Measurements from ENCODE around the gene SSTR5. TPM values are rescaled to one million over a fixed set of nuclear protein-coding genes. Genes with fewer than 3 reads are reported as not detected.

Gene SSTR5
- total and polyA plus RNA-seq, 2 donors (not counting 1 experiment from before 2014, with no cell fraction given), result not detected

DNA sequence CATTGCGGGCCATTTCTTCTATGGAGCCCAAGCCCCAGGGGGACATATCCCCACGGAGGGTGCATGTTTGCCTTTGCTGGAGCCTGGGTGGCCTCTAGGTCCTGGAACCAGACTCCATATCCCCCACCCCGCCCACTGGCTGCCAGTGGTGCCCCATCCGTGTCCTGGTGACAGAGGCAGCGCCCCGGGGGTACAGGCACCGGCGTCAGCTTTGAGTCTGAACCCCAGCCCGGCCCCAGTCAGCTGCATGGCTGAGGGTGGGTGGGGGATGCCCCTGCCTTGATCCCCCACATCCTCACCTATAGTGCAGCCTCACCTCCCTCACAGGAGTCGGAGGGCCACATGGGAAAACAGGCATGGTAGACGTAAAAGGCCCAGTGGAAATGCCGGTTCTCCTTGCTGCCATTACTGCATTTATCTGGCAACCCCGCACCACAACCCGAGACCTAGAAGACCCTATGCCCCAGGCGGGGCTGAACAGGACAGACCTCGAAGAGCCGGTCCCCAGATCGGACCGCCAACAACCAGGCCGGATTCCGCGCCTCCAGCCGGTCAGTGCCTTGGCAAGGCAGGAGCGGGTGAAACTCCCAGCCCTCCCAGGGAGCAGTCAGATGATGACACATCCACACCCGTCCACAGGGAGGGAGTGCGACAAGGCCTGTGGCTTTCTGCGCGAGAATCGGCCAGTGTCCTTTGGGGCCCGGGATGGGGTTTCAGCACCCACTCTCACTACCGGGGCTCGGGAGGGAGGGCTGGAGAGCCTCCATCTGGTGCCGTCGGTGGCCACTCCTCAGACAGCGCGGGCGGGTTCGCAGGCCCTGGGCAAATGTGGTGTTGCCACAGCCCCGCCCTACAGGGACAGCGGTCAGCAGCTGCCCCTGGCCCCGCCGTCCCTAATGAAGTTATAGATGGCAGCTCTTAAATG, 11.9 kb upstream of the SSTR5 start:
- Mint-ChIP-seq H3K27ac (no peak overlapping the region), H3K27me3 (peaks cover 11% of the 10 kb centered on the region), H3K4me3 (no peak overlapping the region), H3K4me1 (no peaks in the 10 kb centered on the region), H3K9me3 (ENCODE audit: insufficient read depth) (peaks cover 4% of the 10 kb centered on the region)
- Histone ChIP-seq H3K9me3 (ENCODE audit: control extremely low read depth in 1 of 3, control insufficient read depth in 2 of 3, insufficient read depth in 1 of 3, low read length in 2 of 3) (peaks cover 0 to 53% (median 0%) of the 10 kb centered on the region in 3 donors), H4K20me1 (ENCODE audit: control insufficient read depth, insufficient read depth, low read length, poor library complexity, severe bottlenecking) (no peaks in the 10 kb centered on the region), H3K27ac (ENCODE audit: low read length in 2 of 2) (no peak overlapping the region), H2AFZ (ENCODE audit: insufficient read depth, low read depth, low read length, poor library complexity, severe bottlenecking) (no peak overlapping the region), H3K9ac (ENCODE audit: low read length) (no peak overlapping the region), H3K4me1 (ENCODE audit: control insufficient read depth in 2 of 2, insufficient read depth in 2 of 2, low read length in 2 of 2) (no peaks in the 10 kb centered on the region), H3K4me3 (ENCODE audit: control extremely low read depth in 1 of 5, extremely low read depth in 1 of 5, insufficient read depth in 1 of 5, low read depth in 2 of 5, low read length in 4 of 5) (no peak overlapping the region), H3K27me3 (replicated peaks in 1 of 4; ENCODE audit: control extremely low read depth in 1 of 4, control insufficient read depth in 3 of 4, insufficient read depth in 4 of 4, low read length in 3 of 4) (peaks cover 0 to 23% (median 0%) of the 10 kb centered on the region in 4 experiments), H3K79me2 (ENCODE audit: control insufficient read depth, insufficient read depth, low read length) (no peaks in the 10 kb centered on the region), H3K36me3 (replicated peaks in 1 of 2; ENCODE audit: control extremely low read depth in 1 of 2, control insufficient read depth in 1 of 2, extremely low read depth in 1 of 2, insufficient read depth in 2 of 2, low read length in 1 of 2) (no peaks in the 10 kb centered on the region), H3K4me2 (replicated peaks; ENCODE audit: low read depth, low read length, poor library complexity, severe bottlenecking) (no peak overlapping the region)
- TF ChIP-seq CTCF (IDR thresholded peaks at IDR 0.05) (no peak), EZH2 (IDR thresholded peaks at IDR 0.05; ENCODE audit: borderline replicate concordance, insufficient read depth, low read depth, low read length, poor library complexity, severe bottlenecking) (no peak)
- CTCF ChIA-PET, result no interaction called here
- intact Hi-C loops (cut with micrococcal nuclease), result no loop called here
- DNase-seq, result no peak
- POLR2A ChIA-PET, result interaction anchor here (0.5 kb wide), 1 partner anchor 108 kb away, joined by 3 read pairs; no protein-coding TSS in a partner anchor
- no peak for ATAC-seq (ENCODE audit: low read depth)
- WGBS (ENCODE audit: insufficient coverage), result 86% methylated on average over 36 of the region's 42 CpGs

Data from B cell (primary cell).